Ovary (tissue), 9 donors: ENCODE measurements around the gene ZNF763. TPM values are rescaled to one million over a fixed set of nuclear protein-coding genes. Genes with fewer than 3 reads are reported as not detected.
A peak's percentile ranks its signal among the peaks of the same experiment; 100 is the strongest.
"Not testable (repeated sequence)": the region's sequence is repeated elsewhere in the genome, so short reads cannot be mapped to it uniquely, and the experiment has no call there.

Experiments used
- DNase-seq, 5 donors: peaks; one replicate each; pipeline ENCODE4 v3.0.0-alpha.2; 2019 to 2020
- H3K27ac ChIP-seq, 2 donors: fragments of 200-600 bp; one replicate each; pipeline versions ENCODE4 v1.5.1 to v1.8.0; 2019 to 2022
- H3K27me3 ChIP-seq: fragments of 200-600 bp; one replicate; pipeline ENCODE4 v1.8.0; 2022
- H3K36me3 ChIP-seq: fragments of 200-600 bp; sonication (generic); one replicate; pipeline ENCODE4 v1.5.1; 2019
- H3K4me1 ChIP-seq: one replicate; pipeline ENCODE4 v1.8.1; 2013; ENCODE audit warnings: mild to moderate bottlenecking, moderate library complexity; ENCODE audit not compliant: insufficient read depth
- H3K4me3 ChIP-seq: fragments of 200-600 bp; sonication (generic); one replicate; pipeline ENCODE4 v1.5.1; 2017
- H3K9me3 ChIP-seq, 2 donors: fragments of 200-600 bp in 1 of 2; sonication (generic) in 1 of 2; one replicate each; pipeline versions ENCODE4 v1.5.1 to v1.8.1; 2013 to 2019; ENCODE audit warnings: mild to moderate bottlenecking in 1 of 2, moderate library complexity in 1 of 2
- EP300 ChIP-seq: sonication (generic); formaldehyde crosslinking; IDR thresholded peaks from one replicate; pipeline ENCODE4 v1.6.1; 2017; ENCODE audit warnings: antibody characterized with exemption
- POLR2A ChIP-seq: fragments of 450-650 bp; IDR thresholded peaks from one replicate; pipeline ENCODE4 v1.6.1; 2017; ENCODE audit warnings: antibody characterized with exemption, mild to moderate bottlenecking, moderate library complexity
- WGBS, 3 donors: extraction: QIAGEN DNeasy Blood & Tissue Kit in 1 of 3; methylation state at CpG; one replicate each; pipeline versions ENCODE4 v1.1.5 to v1.1.7; 2013 to 2017; 5-methylcytosine and 5-hydroxymethylcytosine counted together
- intact Hi-C, 4 donors: fragments of 100-400 bp; cut with DNase I; formaldehyde crosslinking; loops; one replicate each; pipeline versions ENCODE4 v1.11.0 to v1.15.1; 2022 to 2023
- polyA plus RNA-seq, 2 donors: library from polyadenylated mRNA; stranded (reverse); fragments of 200-250 nt in 1 of 2; fragments of 350-450 nt in 1 of 2; fragmentation: Illumina TruSeq in 1 of 2; extraction: RNeasy Lipid Tissue Mini Kit (QIAGEN cat#74804) in 1 of 2; gene quantifications; one replicate each; pipeline ENCODE4 v1.2.3, GENCODE V29; 2013 to 2014
- total RNA-seq, 7 donors: library from RNA; depleted of rRNA in 2 of 7; stranded (reverse); fragments of >200 nt in 2 of 7; fragmentation: NEBNext Ultra II Directional in 3 of 7; extraction: Animal tissue kit (Norgen Biotek cat#: 25700) in 3 of 7; gene quantifications; one replicate each; pipeline versions ENCODE4 v1.1.0 to v1.2.4, GENCODE V29; 2016 to 2023
- TF ChIP-seq, protein P1 (sequence below), 3 donors: fragments of 450-650 bp in 2 of 3; fragments of 200-600 bp in 1 of 3; IDR thresholded peaks; one replicate each; pipeline versions ENCODE4 v1.5.1 to v1.8.0; 2016 to 2022; ENCODE audit warnings: antibody characterized with exemption in 3 of 3, mild to moderate bottlenecking in 1 of 3
- donor health status: DM: no; HTN: no; CAD: no; lungs with moderate emphysema.
- donor health status: DM: no; HTN: no; CAD: no.
- donor health status: Bipolar disorder and iron deficiency.
- donor health status: DM: yes; HTN: yes; CAD: no.
- donor health status: DM: no; HTN: no; CAD: no.
- donor health status: DM: yes; HTN: yes; CAD: no.

Gene ZNF763
- total and polyA plus RNA-seq, 9 donors: 4.1 to 18.8 (median 7.7) TPM

GRCh38 chr19:11949201-11949600 lies 15.6 kb upstream of the ZNF763 start:
- Histone ChIP-seq H3K27me3 (no peaks in the 10 kb centered on the region), H3K4me1 (no peaks in the 10 kb centered on the region), H3K9me3 (peaks cover 5 to 82% of the 10 kb centered on the region in 2 donors), H3K4me3 (no peak overlapping the region), H3K36me3 (no peaks in the 10 kb centered on the region), H3K27ac (no peak overlapping the region)
- no peak for DNase-seq
- TF ChIP-seq POLR2A (no peak), EP300 (no peak)
- TF ChIP-seq, protein P1, sequence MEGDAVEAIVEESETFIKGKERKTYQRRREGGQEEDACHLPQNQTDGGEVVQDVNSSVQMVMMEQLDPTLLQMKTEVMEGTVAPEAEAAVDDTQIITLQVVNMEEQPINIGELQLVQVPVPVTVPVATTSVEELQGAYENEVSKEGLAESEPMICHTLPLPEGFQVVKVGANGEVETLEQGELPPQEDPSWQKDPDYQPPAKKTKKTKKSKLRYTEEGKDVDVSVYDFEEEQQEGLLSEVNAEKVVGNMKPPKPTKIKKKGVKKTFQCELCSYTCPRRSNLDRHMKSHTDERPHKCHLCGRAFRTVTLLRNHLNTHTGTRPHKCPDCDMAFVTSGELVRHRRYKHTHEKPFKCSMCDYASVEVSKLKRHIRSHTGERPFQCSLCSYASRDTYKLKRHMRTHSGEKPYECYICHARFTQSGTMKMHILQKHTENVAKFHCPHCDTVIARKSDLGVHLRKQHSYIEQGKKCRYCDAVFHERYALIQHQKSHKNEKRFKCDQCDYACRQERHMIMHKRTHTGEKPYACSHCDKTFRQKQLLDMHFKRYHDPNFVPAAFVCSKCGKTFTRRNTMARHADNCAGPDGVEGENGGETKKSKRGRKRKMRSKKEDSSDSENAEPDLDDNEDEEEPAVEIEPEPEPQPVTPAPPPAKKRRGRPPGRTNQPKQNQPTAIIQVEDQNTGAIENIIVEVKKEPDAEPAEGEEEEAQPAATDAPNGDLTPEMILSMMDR (IDR thresholded peaks at IDR 0.05): no peak
- WGBS, 3 donors: 97 to 99% (median 98%) methylated on average over 4 of the region's 4 CpGs
- intact Hi-C loops: no loop called here

DNA sequence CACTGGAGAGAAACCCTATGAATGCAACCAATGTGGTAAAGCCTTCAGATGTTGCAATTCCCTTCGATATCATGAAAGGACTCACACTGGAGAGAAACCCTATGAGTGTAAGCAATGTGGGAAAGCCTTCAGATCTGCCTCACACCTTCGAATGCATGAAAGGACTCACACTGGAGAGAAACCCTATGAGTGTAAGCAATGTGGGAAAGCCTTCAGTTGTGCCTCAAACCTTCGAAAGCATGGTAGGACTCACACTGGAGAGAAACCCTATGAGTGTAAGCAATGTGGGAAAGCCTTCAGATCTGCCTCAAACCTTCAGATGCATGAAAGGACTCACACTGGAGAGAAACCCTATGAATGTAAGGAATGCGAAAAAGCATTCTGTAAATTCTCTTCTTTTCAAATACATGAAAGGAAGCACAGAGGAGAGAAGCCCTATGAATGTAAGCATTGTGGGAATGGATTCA lies 15.2 kb upstream of the ZNF763 start:
- H3K9me3 ChIP-seq: peaks cover 5 to 77% of the 10 kb centered on the region in 2 donors
- DNase-seq, intact Hi-C loops, H3K27ac ChIP-seq, H3K4me3 ChIP-seq, H3K4me1 ChIP-seq, H3K27me3 ChIP-seq, H3K36me3 ChIP-seq: not testable (repeated sequence)
- WGBS, 3 donors: 96 to 100% (median 98%) methylated on average over 4 of the region's 4 CpGs

- intact Hi-C loops: no loop called here
- Histone ChIP-seq H3K4me1 (no peaks in the 10 kb centered on the region), H3K27me3 (no peaks in the 10 kb centered on the region), H3K9me3 (peaks cover 5 to 71% of the 10 kb centered on the region in 2 donors), H3K36me3 (no peaks in the 10 kb centered on the region), H3K27ac (no peak overlapping the region), H3K4me3 (no peak overlapping the region)
- no peak for TF ChIP-seq EP300
- no peak for TF ChIP-seq POLR2A
- TF ChIP-seq, protein P1 (IDR thresholded peaks at IDR 0.05): no peak
- DNase-seq: no peak
- 97 to 99% (median 98%) methylated on average over 5 of the region's 5 CpGs for WGBS, 3 donors
These were observed 14.5 kb upstream of the ZNF763 start for GRCh38 chr19:11950312-11950711.

DNA sequence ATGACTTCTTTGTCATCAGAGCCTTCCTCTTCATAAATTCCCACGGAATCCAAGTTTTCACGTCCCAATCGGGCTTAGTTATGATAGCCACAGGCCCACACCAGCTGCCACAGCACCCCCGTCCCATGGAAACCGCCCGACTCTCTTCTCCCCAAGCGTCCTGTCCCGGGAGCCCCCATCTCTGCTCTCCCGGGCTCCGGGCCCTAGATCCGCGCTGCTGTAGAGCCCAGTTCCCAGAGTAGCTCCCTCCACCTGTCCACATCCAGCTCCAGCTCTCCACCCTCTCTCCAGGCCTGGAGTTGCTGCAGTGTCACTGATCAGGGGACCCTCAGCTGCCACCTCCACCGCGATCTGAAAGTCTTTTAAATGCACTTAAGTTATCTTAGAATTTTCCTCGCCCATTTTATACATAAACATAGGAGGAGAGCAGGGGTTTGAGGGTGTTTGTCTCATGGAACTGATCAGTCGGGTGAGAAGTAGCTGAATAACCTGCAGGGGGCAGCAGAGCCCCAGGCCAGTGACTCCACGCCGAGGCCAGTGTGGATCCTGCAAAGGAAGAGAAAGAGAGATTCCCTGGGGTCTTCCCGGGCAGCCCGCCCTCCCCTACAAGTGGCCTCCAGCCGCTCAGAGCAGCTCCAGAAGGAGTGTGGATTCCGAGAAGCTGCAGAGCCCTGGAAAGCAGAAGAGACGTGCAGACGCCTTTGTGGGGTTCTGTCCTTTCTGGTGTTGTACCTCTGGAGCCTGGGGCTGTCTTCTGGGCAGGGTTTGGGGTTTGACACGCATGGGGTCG lies 1.1 kb upstream of the ZNF763 start:
- Histone ChIP-seq H3K4me3 (no peak overlapping the region), H3K4me1 (peaks cover 12% of the 10 kb centered on the region), H3K27ac (peak overlapping the region; percentile 94 to 96), H3K27me3 (no peaks in the 10 kb centered on the region), H3K36me3 (no peaks in the 10 kb centered on the region), H3K9me3 (no peaks in the 10 kb centered on the region)
- TF ChIP-seq, protein P1 (IDR thresholded peaks at IDR 0.05): peak; percentile 74 to 92 (median 77)
- TF ChIP-seq EP300: no peak
- TF ChIP-seq POLR2A: no peak
- 24 to 30% (median 29%) methylated on average over 26 of the region's 26 CpGs for WGBS, 3 donors
- intact Hi-C loops: loop anchor here in 1 of 4 donors (2.0 kb wide), 1 partner anchor 25 kb away; no protein-coding TSS in a partner anchor
- DNase-seq: peak; percentile 75 to 89 (median 84)

DNA sequence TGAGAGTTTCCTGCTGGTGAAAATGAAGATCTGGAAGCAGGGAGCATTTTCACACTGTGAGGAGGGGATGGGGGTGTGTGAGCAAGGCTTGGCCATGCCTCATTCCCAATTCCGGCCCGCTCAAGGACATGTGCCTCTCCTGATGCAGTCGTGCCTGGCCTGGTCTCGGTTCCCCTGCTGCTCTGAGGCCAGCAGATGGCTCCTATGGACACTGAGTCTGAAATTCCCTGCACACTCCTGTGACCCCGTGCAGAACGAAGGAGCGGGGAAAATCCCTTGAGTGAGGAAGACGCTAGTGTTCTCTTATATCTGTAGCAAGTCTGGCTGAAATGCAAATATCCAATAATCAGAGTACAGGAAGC lies 363 bp upstream of the ZNF763 start:
- H3K27ac ChIP-seq: peak overlapping the region; percentile 94 to 96
- 0 to 1% (median 1%) methylated on average over 8 of the region's 8 CpGs for WGBS, 3 donors
- TF ChIP-seq POLR2A: no peak
- TF ChIP-seq EP300: no peak
- TF ChIP-seq, protein P1 (IDR thresholded peaks at IDR 0.05): peak in 1 of 3 donors; percentile 16
- DNase-seq: peak in 3 of 5 donors; percentile 57 to 63 (median 59)
- intact Hi-C loops: loop anchor here in 1 of 4 donors (2.0 kb wide), 1 partner anchor 24 kb away; no protein-coding TSS in a partner anchor
- no peaks in the 10 kb centered on the region for H3K27me3 ChIP-seq
- peaks cover 12% of the 10 kb centered on the region for H3K4me1 ChIP-seq
- H3K9me3 ChIP-seq: no peaks in the 10 kb centered on the region
- peak overlapping the region; percentile 65 for H3K4me3 ChIP-seq
- H3K36me3 ChIP-seq: no peaks in the 10 kb centered on the region
